22Rv1 (cell line): ENCODE results near the gene SLC12A4.

Experiments
- ZFX ChIP-seq: fragments of 450-650 bp; IDR thresholded peaks from 2 replicates; pipeline ENCODE4 v1.6.1; 2017; ENCODE audit warnings: antibody characterized with exemption, borderline replicate concordance
- TF ChIP-seq, protein P1 (sequence below): fragments of 450-650 bp; IDR thresholded peaks from 2 replicates; pipeline ENCODE4 v1.5.1; 2017; ENCODE audit warnings: mild to moderate bottlenecking

GRCh38 chr16:67953641-67954375 lies 14.6 kb downstream of the SLC12A4 start:
- TF ChIP-seq, protein P1, sequence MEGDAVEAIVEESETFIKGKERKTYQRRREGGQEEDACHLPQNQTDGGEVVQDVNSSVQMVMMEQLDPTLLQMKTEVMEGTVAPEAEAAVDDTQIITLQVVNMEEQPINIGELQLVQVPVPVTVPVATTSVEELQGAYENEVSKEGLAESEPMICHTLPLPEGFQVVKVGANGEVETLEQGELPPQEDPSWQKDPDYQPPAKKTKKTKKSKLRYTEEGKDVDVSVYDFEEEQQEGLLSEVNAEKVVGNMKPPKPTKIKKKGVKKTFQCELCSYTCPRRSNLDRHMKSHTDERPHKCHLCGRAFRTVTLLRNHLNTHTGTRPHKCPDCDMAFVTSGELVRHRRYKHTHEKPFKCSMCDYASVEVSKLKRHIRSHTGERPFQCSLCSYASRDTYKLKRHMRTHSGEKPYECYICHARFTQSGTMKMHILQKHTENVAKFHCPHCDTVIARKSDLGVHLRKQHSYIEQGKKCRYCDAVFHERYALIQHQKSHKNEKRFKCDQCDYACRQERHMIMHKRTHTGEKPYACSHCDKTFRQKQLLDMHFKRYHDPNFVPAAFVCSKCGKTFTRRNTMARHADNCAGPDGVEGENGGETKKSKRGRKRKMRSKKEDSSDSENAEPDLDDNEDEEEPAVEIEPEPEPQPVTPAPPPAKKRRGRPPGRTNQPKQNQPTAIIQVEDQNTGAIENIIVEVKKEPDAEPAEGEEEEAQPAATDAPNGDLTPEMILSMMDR: no peak
- TF ChIP-seq ZFX: no peak
